HepG2 (cell line): ENCODE data around the gene ECPAS. TPM values are rescaled to one million over a fixed set of nuclear protein-coding genes. Genes with fewer than 3 reads are reported as not detected.

ENCODE experiments used
- ARHGAP35 ChIP-seq: sonication (generic); formaldehyde crosslinking; IDR thresholded peaks from 2 replicates; pipeline ENCODE4 v1.9.0; 2022; ENCODE audit warnings: mild to moderate bottlenecking, inconsistent platforms, moderate library complexity, missing genetic modification reagents, borderline replicate concordance
- CREM ChIP-seq, 2 experiments: sonication (generic) in 1 of 2; formaldehyde crosslinking in 1 of 2; IDR thresholded peaks; 2 replicates each; pipeline versions ENCODE4 v1.4.0 to v1.6.1; 2016 to 2020; ENCODE audit warnings: antibody characterized with exemption in 1 of 2, mild to moderate bottlenecking in 1 of 2, missing genetic modification reagents in 1 of 2
- FIP1L1 ChIP-seq: fragments of 200-400 bp; formaldehyde crosslinking; IDR thresholded peaks from 2 replicates; pipeline ENCODE4 v1.6.1; 2018; ENCODE audit warnings: low read depth, mild to moderate bottlenecking, low read length, moderate library complexity, borderline replicate concordance; ENCODE audit not compliant: insufficient read depth
- KDM1A ChIP-seq: IDR thresholded peaks from 2 replicates; pipeline ENCODE4 v1.6.1; 2016; ENCODE audit warnings: missing compliant biosample characterization
- SAP130 ChIP-seq: IDR thresholded peaks from 2 replicates; pipeline ENCODE4 v1.6.1; 2016; ENCODE audit warnings: low read depth
- SOX5 ChIP-seq: IDR thresholded peaks from 2 replicates; pipeline ENCODE4 v1.6.1; 2016; ENCODE audit warnings: borderline replicate concordance
- THAP11 ChIP-seq: IDR thresholded peaks from 2 replicates; pipeline ENCODE4 v1.6.1; 2016; ENCODE audit warnings: missing biosample characterization, missing genetic modification reagents
- ZBTB1 ChIP-seq: sonication (generic); formaldehyde crosslinking; IDR thresholded peaks from 2 replicates; pipeline ENCODE4 v1.4.0; 2020; ENCODE audit warnings: missing genetic modification reagents, borderline replicate concordance
- ZNF160 ChIP-seq: sonication (generic); formaldehyde crosslinking; IDR thresholded peaks from 2 replicates; pipeline ENCODE4 v1.8.0; 2022; ENCODE audit warnings: mild to moderate bottlenecking, inconsistent platforms, missing genetic modification reagents
- ZNF556 ChIP-seq: sonication (generic); formaldehyde crosslinking; IDR thresholded peaks from 2 replicates; pipeline ENCODE4 v1.4.0; 2020; ENCODE audit warnings: mild to moderate bottlenecking, missing genetic modification reagents, borderline replicate concordance
- ZNF781 ChIP-seq: sonication (generic); formaldehyde crosslinking; IDR thresholded peaks from 2 replicates; pipeline ENCODE4 v1.5.1; 2020; ENCODE audit warnings: borderline replicate concordance, mild to moderate bottlenecking, missing genetic modification reagents; ENCODE audit errors: not compliant biosample characterization
- polyA plus RNA-seq, 8 experiments: library from polyadenylated mRNA; depleted of rRNA in 3 of 8; stranded (reverse) in 7 of 8; unstranded in 1 of 8; fragments of >200 nt; fragmentation: Illumina TruSeq in 4 of 8; extraction: Trizol in 4 of 8; gene quantifications; 2 replicates each; pipeline versions ENCODE4 v1.2.1 to v1.2.3, GENCODE V29; 2011 to 2016; ENCODE audit warnings: low read depth in 4 of 8, missing spikeins in 1 of 8, mixed read lengths in 1 of 8; ENCODE audit not compliant: insufficient read depth in 1 of 8
- total RNA-seq, 5 experiments: library from RNA; depleted of rRNA; stranded (reverse); fragments of >200 nt; fragmentation: Illumina TruSeq; extraction: Trizol; gene quantifications; 2 replicates each; pipeline ENCODE4 v1.2.3, GENCODE V29; 2016; ENCODE audit warnings: low read depth in 1 of 5
- TF ChIP-seq, protein P1 (sequence below): sonication (generic); formaldehyde crosslinking; IDR thresholded peaks from 2 replicates; pipeline ENCODE4 v1.4.0; 2020; ENCODE audit warnings: mild to moderate bottlenecking, low read depth, missing genetic modification reagents
- TF ChIP-seq, protein P2 (sequence below): sonication (generic); formaldehyde crosslinking; IDR thresholded peaks from 2 replicates; pipeline ENCODE4 v1.5.1; 2020; ENCODE audit warnings: missing genetic modification reagents, mild to moderate bottlenecking, borderline replicate concordance
- TF ChIP-seq, protein P3 (sequence below): sonication (generic); formaldehyde crosslinking; IDR thresholded peaks from 2 replicates; pipeline ENCODE4 v1.5.0; 2020; ENCODE audit warnings: missing genetic modification reagents
- TF ChIP-seq, protein P4 (sequence below): sonication (generic); formaldehyde crosslinking; IDR thresholded peaks from 2 replicates; pipeline ENCODE4 v1.4.0; 2020; ENCODE audit warnings: missing genetic modification reagents
- TF ChIP-seq, protein P5 (sequence below): sonication (generic); formaldehyde crosslinking; IDR thresholded peaks from 2 replicates; pipeline ENCODE4 v1.4.0; 2020; ENCODE audit warnings: missing genetic modification reagents, mild to moderate bottlenecking, borderline replicate concordance
- TF ChIP-seq, protein P6 (sequence below): conservative IDR thresholded peaks from 2 replicates; pipeline ENCODE4 v1.6.1; 2018; ENCODE audit warnings: missing genetic modification reagents
- TF ChIP-seq, protein P7 (sequence below): fragments of 450-650 bp; IDR thresholded peaks from 2 replicates; pipeline ENCODE4 v1.6.1; 2016

The ECPAS gene
- total and polyA plus RNA-seq, 2 of the 13 experiments (the other 11 are each of a cell fraction or from before 2014, with no cell fraction given), result 35.3 to 58.0 TPM

DNA sequence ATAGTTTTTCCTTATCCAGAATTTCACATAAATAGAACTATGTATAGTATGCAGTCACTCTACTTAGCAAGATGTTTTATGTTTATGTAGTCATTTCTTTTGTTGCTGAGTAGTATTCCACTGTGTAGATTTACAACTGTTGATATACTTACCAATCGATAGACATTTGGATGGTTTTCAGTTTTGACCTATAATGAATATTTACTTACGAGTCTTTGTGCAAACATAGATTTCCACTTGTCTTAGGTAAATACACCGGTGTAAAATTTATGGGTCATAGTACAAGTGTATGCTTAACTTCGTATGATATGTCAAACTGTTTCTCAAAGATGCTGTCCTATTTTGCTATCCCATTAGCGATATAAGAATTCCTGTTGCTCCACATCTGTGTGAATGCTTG lies 134.4 kb downstream of the ECPAS start (continued):
- TF ChIP-seq, protein P1, sequence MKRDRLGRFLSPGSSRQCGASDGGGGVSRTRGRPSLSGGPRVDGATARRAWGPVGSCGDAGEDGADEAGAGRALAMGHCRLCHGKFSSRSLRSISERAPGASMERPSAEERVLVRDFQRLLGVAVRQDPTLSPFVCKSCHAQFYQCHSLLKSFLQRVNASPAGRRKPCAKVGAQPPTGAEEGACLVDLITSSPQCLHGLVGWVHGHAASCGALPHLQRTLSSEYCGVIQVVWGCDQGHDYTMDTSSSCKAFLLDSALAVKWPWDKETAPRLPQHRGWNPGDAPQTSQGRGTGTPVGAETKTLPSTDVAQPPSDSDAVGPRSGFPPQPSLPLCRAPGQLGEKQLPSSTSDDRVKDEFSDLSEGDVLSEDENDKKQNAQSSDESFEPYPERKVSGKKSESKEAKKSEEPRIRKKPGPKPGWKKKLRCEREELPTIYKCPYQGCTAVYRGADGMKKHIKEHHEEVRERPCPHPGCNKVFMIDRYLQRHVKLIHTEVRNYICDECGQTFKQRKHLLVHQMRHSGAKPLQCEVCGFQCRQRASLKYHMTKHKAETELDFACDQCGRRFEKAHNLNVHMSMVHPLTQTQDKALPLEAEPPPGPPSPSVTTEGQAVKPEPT (CRISPR knock-in tag), result no peak
- TF ChIP-seq ZNF781 (CRISPR knock-in tag), result no peak
- TF ChIP-seq, protein P2, sequence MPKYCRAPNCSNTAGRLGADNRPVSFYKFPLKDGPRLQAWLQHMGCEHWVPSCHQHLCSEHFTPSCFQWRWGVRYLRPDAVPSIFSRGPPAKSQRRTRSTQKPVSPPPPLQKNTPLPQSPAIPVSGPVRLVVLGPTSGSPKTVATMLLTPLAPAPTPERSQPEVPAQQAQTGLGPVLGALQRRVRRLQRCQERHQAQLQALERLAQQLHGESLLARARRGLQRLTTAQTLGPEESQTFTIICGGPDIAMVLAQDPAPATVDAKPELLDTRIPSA, result no peak
- TF ChIP-seq, protein P3, sequence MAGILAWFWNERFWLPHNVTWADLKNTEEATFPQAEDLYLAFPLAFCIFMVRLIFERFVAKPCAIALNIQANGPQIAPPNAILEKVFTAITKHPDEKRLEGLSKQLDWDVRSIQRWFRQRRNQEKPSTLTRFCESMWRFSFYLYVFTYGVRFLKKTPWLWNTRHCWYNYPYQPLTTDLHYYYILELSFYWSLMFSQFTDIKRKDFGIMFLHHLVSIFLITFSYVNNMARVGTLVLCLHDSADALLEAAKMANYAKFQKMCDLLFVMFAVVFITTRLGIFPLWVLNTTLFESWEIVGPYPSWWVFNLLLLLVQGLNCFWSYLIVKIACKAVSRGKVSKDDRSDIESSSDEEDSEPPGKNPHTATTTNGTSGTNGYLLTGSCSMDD (CRISPR knock-in tag), result no peak
- TF ChIP-seq, protein P4, sequence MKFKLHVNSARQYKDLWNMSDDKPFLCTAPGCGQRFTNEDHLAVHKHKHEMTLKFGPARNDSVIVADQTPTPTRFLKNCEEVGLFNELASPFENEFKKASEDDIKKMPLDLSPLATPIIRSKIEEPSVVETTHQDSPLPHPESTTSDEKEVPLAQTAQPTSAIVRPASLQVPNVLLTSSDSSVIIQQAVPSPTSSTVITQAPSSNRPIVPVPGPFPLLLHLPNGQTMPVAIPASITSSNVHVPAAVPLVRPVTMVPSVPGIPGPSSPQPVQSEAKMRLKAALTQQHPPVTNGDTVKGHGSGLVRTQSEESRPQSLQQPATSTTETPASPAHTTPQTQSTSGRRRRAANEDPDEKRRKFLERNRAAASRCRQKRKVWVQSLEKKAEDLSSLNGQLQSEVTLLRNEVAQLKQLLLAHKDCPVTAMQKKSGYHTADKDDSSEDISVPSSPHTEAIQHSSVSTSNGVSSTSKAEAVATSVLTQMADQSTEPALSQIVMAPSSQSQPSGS (CRISPR knock-in tag), result peak; percentile 58; the same call in 1 of the 2 replicates
- TF ChIP-seq SOX5, result peak; percentile 82; the same call in 1 of the 2 replicates
- TF ChIP-seq KDM1A, result peak; percentile 30; the same call in 1 of the 2 replicates
- TF ChIP-seq FIP1L1, result no peak
- TF ChIP-seq THAP11, result peak; percentile 58
- TF ChIP-seq, protein P5, sequence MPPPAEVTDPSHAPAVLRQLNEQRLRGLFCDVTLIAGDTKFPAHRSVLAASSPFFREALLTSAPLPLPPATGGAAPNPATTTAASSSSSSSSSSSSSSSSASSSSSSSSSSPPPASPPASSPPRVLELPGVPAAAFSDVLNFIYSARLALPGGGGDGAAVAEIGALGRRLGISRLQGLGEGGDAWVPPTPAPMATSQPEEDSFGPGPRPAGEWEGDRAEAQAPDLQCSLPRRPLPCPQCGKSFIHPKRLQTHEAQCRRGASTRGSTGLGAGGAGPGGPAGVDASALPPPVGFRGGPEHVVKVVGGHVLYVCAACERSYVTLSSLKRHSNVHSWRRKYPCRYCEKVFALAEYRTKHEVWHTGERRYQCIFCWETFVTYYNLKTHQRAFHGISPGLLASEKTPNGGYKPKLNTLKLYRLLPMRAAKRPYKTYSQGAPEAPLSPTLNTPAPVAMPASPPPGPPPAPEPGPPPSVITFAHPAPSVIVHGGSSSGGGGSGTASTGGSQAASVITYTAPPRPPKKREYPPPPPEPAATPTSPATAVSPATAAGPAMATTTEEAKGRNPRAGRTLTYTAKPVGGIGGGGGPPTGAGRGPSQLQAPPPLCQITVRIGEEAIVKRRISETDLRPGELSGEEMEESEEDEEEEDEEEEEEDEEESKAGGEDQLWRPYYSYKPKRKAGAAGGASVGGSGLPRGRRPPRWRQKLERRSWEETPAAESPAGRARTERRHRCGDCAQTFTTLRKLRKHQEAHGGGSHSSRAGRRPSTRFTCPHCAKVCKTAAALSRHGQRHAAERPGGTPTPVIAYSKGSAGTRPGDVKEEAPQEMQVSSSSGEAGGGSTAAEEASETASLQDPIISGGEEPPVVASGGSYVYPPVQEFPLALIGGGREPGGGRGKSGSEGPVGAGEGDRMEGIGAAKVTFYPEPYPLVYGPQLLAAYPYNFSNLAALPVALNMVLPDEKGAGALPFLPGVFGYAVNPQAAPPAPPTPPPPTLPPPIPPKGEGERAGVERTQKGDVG, result no peak
- TF ChIP-seq, protein P6, sequence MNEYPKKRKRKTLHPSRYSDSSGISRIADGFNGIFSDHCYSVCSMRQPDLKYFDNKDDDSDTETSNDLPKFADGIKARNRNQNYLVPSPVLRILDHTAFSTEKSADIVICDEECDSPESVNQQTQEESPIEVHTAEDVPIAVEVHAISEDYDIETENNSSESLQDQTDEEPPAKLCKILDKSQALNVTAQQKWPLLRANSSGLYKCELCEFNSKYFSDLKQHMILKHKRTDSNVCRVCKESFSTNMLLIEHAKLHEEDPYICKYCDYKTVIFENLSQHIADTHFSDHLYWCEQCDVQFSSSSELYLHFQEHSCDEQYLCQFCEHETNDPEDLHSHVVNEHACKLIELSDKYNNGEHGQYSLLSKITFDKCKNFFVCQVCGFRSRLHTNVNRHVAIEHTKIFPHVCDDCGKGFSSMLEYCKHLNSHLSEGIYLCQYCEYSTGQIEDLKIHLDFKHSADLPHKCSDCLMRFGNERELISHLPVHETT, result no peak
- TF ChIP-seq, protein P7, sequence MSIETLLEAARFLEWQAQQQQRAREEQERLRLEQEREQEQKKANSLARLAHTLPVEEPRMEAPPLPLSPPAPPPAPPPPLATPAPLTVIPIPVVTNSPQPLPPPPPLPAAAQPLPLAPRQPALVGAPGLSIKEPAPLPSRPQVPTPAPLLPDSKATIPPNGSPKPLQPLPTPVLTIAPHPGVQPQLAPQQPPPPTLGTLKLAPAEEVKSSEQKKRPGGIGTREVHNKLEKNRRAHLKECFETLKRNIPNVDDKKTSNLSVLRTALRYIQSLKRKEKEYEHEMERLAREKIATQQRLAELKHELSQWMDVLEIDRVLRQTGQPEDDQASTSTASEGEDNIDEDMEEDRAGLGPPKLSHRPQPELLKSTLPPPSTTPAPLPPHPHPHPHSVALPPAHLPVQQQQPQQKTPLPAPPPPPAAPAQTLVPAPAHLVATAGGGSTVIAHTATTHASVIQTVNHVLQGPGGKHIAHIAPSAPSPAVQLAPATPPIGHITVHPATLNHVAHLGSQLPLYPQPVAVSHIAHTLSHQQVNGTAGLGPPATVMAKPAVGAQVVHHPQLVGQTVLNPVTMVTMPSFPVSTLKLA, result no peak
- TF ChIP-seq ZNF556 (CRISPR knock-in tag), result no peak
- peak; percentile 76 for TF ChIP-seq CREM (IDR thresholded peaks at IDR 0.05)
- no peak for TF ChIP-seq CREM (CRISPR knock-in tag; IDR thresholded peaks at IDR 0.05)
- peak; percentile 77 for TF ChIP-seq SAP130
- TF ChIP-seq ZBTB1 (CRISPR knock-in tag), result no peak
- TF ChIP-seq ARHGAP35 (CRISPR knock-in tag), result no peak
- TF ChIP-seq ZNF160, result no peak
